ENCODE results near the gene ADRA2B. TPM values are rescaled to one million over a fixed set of nuclear protein-coding genes. Genes with fewer than 3 reads are reported as not detected.
"Not testable (repeated sequence)": the region's sequence is repeated elsewhere in the genome, so short reads cannot be mapped to it uniquely, and the experiment has no call there.

The ADRA2B gene
- total RNA-seq, 4 donors from 2014 or later: 2.1 to 6.0 (median 4.0) TPM

DNA sequence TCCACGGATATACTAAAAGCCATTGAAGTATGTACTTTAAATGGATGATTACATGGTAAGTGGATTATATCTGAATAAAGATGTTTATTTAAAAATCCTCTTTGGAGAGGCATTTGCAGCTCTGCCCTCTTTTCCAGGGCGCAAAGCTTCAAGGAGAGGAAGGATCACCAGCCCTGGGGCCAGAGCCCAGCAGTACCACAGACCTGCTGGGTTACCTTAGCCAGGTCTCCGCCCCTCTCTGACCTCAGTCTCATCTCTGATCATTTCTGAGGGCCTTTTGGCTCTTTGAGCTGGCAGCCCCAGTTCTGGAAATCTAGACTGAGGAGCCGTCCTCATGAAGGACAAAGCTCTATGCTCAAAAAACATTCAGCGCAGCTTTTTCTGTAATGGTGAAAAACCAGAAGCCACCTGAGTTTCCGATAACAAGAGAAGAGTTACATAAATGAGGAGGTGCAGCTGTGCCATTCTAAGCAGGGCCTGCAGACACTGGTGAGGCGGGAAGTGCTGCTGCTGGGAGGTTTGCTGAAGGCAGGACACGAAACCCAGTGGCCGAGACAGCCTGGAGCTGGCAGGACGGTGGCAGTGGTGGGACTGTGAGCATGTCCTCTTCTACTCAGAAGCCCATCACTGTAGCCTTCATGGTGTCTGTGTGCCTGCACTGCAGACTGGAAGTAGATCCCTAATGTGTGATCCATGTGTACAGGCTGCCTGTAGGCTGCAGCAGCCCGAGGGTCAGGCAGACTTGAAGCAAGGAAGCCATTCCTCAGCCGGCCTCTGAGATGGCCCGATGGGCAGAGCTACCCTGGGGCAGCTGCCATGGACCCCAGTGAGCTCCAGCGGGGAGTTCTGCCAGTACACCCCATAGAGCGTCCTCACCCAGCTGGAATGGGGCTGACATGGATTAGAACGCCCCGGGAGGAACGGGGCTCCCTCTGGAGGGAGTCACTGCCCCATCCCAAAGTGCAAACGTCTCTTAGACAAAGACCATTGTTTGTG lies 27.7 kb downstream of the ADRA2B start:
- WGBS: 78% methylated on average over 19 of the region's 19 CpGs
- DNase-seq (ENCODE audit: extremely low spot score): peak; percentile 77
- intact Hi-C loops (cut with DNase I): no loop called here
- Histone ChIP-seq H3K9me3 (no peaks in the 10 kb centered on the region), H3K27me3 (peaks cover 0 to 23% (median 0%) of the 10 kb centered on the region in 4 donors), H3K4me1 (peaks cover 0 to 21% (median 9%) of the 10 kb centered on the region in 4 donors), H3K36me3 (no peaks in the 10 kb centered on the region), H3K4me3 (no peak overlapping the region), H3K27ac (replicated peaks in 1 of 4) (no peak overlapping the region)
- no peak for TF ChIP-seq EP300 (IDR thresholded peaks at IDR 0.05)
- TF ChIP-seq POLR2AphosphoS5 (IDR thresholded peaks at IDR 0.05): no peak
- no peak for TF ChIP-seq CTCF (IDR thresholded peaks at IDR 0.05)
- TF ChIP-seq POLR2A (IDR thresholded peaks at IDR 0.05; ENCODE audit: low read depth): no peak

GRCh38 chr2:96087130-96087529 lies 29.2 kb downstream of the ADRA2B start:
- Histone ChIP-seq H3K4me3 (no peak overlapping the region), H3K4me1 (peaks cover 7 to 32% (median 12%) of the 10 kb centered on the region in 4 donors), H3K9me3 (no peaks in the 10 kb centered on the region), H3K27me3 (peaks cover 0 to 27% (median 0%) of the 10 kb centered on the region in 4 donors), H3K27ac (replicated peaks in 1 of 4) (no peak overlapping the region), H3K36me3 (no peaks in the 10 kb centered on the region)
- intact Hi-C loops (cut with DNase I): no loop called here
- DNase-seq (ENCODE audit: extremely low spot score): no peak
- WGBS: 81% methylated on average over 2 of the region's 2 CpGs
- TF ChIP-seq CTCF (IDR thresholded peaks at IDR 0.05) (no peak), POLR2A (IDR thresholded peaks at IDR 0.05; ENCODE audit: low read depth) (no peak), POLR2AphosphoS5 (IDR thresholded peaks at IDR 0.05) (no peak), EP300 (IDR thresholded peaks at IDR 0.05) (no peak)

- no peaks in the 10 kb centered on the region for H3K9me3 ChIP-seq
- TF ChIP-seq CTCF (IDR thresholded peaks at IDR 0.05): no peak
- TF ChIP-seq POLR2A (IDR thresholded peaks at IDR 0.05; ENCODE audit: low read depth): no peak
- no peak for TF ChIP-seq EP300 (IDR thresholded peaks at IDR 0.05)
- TF ChIP-seq POLR2AphosphoS5 (IDR thresholded peaks at IDR 0.05): no peak
- intact Hi-C loops (cut with DNase I): no loop called here
- no peaks in the 10 kb centered on the region for H3K36me3 ChIP-seq
- no peak overlapping the region for H3K27ac ChIP-seq (replicated peaks in 1 of 4)
- H3K27me3 ChIP-seq: peaks cover 0 to 19% (median 0%) of the 10 kb centered on the region in 4 donors
- whole genome bisulfite sequencing: 94% methylated on average over 12 of the region's 12 CpGs
- peak; percentile 78 for DNase-seq (ENCODE audit: extremely low spot score)
- H3K4me1 ChIP-seq: peaks cover 7 to 29% (median 12%) of the 10 kb centered on the region in 4 donors
- H3K4me3 ChIP-seq: no peak overlapping the region
Measured at GRCh38 chr2:96085541-96086355, 30.6 kb downstream of the ADRA2B start.

DNA sequence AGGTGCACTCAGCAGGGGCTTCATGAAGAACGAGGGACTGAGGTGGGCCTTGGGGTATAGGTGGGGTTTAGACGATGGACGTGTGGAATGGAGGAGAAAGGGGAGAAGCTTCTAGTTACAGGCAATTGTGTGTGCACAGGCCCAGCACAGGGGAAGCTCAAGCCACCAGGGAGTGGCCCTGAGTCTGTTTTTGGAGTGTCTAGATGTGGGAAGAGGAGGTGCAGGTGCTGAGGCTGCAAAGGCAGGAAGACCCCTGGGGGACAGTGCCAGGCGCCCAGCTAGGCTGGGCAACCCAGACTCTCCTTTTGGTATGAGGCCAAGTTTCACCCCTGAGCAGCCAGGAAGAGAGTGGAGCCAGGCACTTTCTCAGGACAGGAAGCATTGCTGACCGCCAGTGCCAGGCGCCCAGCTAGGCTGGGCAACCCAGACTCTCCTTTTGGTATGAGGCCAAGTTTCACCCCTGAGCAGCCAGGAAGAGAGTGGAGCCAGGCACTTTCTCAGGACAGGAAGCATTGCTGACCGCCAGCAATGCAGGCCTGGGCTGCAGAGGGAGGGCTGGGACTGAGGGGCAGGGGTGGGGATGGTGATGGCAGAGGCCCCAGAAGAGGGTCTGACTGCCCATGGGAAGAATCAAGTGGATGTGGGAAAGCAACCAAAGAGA lies 31.4 kb downstream of the ADRA2B start:
- H3K9me3 ChIP-seq; DNase-seq (ENCODE audit: extremely low spot score); H3K27ac ChIP-seq (replicated peaks in 1 of 4); H3K36me3 ChIP-seq; H3K4me3 ChIP-seq; intact Hi-C loops (cut with DNase I): not testable (repeated sequence)
- Histone ChIP-seq H3K27me3 (peaks cover 0 to 19% (median 0%) of the 10 kb centered on the region in 4 donors), H3K4me1 (peaks cover 7 to 27% (median 12%) of the 10 kb centered on the region in 4 donors)
- 92% methylated on average over 4 of the region's 7 CpGs for WGBS

Measured in esophagus muscularis mucosa (tissue), 4 donors.